NCI-H2029 treated with DMSO at 0.1 percent for 48 hours (cell line): ENCODE data around the gene DDX17.
"Not testable (repeated sequence)": the region's sequence is repeated elsewhere in the genome, so short reads cannot be mapped to it uniquely, and the experiment has no call there.

Experiments used
- DNase-seq: peaks from one replicate; lab custom pipeline; 2025; lab: John Stamatoyannopoulos, UW

Gene DDX17

DNA sequence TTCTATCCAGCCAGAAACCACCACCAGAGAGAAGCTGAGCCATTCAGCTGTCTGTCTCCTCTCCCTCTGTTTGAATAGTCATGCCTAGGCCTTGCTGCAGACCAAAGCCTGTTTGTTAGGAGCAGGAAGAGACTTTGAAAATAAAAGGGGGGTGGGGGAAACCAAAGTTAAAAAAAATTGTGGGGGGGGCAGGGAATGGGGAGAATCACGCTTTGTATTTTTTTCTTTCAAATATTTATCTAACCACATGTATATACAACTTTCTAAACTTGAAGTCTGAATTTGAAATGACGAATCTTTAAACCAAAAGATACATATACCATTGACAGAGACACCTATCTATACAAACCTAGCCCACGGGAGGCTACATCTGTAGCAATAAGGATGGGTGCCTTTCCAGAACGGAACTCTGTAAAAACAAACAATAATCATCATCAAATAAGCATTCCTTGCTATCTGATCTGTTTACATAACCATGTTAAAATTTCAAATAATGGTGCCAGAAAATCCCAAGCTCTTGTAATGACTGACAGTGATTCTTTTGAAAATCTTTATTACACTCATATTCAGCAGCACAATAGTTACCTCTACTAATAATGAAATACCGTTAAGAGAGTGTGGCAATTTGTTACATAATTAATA lies 14.3 kb downstream of the DDX17 start:
- DNase-seq, result no peak

GRCh38 chr22:38490915-38491314 lies 15.2 kb downstream of the DDX17 start:
- no peak for DNase-seq

DNA sequence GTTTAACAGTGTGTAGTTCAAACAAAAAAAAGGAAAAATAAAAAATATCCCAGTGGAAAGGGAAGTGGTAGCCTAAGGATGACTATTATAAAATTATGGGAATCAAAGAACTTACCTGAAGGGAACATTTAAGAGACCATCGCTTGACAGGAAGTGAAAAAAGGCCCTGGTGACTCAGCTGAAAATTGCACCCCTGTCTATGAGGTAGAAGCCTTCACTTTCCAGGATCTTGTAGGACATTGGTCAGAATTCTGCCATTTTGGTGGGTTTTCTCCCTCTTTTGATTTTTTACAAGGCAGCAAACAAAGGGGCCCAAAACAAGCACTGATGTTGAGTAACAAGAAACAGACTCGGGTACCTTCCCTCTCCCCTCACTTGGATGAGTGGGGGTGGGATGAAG lies 15.6 kb downstream of the DDX17 start:
- no peak for DNase-seq

GRCh38 chr22:38489561-38490145 lies 16.5 kb downstream of the DDX17 start:
- no peak for DNase-seq

GRCh38 chr22:38489142-38489541 lies 17.0 kb downstream of the DDX17 start:
- no peak for DNase-seq

DNA sequence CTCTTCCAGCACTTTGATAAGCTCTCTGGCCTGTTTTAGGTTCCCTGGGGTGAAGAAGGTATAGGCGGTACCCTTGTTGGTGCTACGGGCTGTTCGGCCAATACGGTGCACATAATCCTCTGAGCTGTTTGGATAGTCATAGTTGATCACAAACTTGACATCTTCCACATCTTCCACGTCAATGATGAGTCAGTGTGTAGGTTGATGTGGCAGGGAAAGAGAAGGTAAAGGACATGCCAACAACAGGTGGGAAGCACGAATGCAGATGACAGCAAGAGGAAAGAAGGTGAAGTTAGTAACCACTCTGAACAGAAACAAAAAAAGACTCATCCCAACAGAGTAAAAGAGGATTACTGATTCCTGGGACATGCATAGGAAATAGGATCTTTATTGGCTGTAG lies 18.2 kb downstream of the DDX17 start:
- DNase-seq, result no peak

DNA sequence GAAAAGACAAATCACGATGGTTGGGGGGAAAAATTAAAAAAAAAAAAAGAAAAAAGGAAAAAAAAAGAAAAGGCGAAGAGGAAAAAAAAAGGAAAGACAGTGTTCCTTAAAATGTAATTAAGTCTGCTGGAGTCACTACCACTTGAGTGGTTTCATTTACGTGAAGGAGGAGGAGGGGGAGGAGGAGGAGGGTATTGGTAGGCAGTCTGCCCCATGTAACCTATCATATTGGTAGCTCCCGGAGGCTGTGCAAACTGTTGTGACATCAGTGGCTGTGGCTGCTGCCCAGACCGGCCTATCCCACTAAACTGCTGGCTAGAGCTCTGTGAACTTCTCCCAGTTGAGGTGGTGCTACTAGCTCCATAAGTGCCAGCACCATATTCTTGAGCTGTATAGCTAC lies 20.3 kb downstream of the DDX17 start:
- no peak for DNase-seq

DNA sequence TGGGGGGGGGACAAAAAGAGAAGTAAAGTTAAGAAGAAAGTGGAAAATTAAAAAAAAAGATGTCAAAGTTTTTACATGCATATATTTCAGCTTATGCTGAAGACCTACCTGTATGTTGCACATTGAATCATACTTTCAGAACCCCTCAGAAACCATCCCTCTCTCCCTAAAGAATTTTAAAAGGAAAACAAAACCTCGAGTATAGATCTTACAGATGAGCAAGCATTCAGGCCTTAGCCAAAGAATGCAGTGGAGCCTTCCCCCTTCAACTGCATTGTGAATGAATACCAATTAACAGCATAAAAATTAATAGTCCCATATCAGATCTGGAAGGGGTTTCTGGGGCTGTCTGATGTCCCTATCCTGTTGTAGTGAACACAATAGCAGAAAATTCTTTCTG lies 21.9 kb downstream of the DDX17 start:
- DNase-seq, result no peak

DNA sequence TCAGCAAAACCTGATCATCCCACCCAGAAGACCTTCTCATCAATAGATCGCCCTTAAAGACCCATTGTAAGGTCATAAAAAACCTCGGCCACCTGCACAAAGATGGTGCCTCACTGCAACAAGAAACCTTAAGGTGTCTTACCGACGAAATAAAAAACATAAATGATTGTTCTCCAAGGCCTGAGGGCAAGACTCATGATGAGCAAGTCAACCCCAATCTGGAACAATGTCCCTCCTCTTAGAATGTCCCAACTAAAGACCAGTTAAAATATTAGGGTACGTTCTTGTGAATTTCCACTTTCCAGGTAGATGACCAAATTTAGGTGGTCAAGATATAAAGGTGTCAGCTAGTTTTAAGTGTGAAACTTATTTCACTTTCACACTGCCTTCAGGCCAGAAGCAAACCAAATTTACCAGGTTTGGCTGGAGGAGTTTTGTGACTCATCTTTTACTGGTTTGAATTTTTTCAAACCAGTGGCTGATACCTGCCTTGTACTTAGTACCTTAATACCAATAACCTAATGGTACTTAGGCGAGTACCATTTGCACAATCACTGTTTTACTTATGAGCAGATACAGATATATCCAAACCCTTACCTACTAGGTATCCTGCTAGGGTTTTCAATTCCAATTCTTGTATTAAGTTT lies 23.3 kb downstream of the DDX17 start:
- DNase-seq, result no peak

- DNase-seq, result no peak
These were observed 24.2 kb downstream of the DDX17 start for GRCh38 chr22:38481871-38482332.

GRCh38 chr22:38481162-38481870 lies 24.8 kb downstream of the DDX17 start:
- DNase-seq, result no peak

GRCh38 chr22:38479096-38479837 lies 26.8 kb downstream of the DDX17 start:
- DNase-seq, result no peak

DNA sequence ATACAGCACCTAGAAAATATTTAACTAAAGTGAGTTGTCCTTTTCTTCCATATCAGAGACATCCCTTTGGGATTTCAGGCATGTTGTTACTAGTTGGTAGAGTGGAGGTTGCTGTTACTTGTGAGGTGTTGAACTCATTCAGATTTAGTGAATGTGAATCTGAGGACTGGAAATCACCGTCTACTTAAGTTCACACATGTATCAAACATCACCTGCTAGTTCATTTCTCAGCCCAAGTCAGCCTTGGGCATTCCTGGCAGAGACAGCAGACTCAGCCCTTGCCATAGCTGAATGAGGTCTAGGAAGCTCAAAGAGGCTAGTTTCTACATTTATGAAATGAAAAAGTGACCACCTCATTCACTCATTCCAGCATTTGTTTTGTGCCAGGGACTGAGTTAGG lies 28.5 kb downstream of the DDX17 start:
- no peak for DNase-seq

DNA sequence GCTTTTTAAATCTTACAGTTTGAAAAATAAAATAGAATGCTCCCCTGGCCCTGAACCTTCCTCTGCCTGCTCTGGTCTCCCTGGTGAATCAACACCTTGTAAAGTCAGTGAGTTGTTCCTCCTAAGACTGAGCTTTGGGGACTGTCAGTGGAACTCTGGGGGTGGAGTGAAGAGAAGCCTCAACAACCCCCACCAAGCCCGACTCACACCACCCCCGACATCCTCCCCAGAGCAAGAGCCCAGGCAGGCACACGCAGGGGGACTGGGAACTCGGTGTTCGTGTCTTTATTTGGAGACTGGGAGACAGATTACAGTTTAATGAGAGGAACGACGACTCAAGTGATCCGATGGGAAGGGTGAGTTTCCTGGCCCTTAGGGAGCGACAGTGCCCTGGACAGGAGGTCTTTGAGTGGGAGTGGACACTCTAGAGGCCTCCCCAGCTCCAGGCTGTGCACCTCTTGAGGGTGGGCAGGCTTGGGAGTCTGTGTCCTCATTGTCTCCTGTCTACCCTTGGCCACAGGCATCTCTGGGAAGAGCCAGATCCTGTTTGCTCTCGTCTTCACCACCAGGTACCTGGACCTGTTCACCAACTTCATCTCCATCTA lies 32.0 kb downstream of the DDX17 start:
- DNase-seq, result no peak

- DNase-seq, result no peak
These were observed 34.9 kb downstream of the DDX17 start for GRCh38 chr22:38471237-38471636.

DNA sequence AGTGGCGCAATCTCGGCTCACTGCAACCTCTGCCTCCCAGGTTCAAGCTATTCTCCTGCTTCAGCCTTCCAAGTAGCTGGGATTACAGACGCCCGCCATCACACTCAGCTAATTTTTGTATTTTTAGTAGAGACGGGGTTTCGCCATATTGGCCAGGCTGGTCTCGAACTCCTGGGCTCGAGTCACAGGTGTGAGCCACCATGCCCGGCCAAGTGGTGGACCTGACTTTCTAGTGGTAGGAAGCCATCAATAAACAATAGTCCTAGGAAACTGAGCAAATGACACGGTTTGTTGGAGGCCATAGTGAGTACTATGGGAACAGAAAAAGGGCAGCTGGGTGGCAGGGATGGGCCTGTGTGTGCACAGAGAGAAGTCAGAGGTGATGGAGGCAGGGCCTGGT lies 35.9 kb downstream of the DDX17 start:
- DNase-seq, result not testable (repeated sequence)

- no peak for DNase-seq
These were observed 36.8 kb downstream of the DDX17 start for GRCh38 chr22:38469306-38469781.

GRCh38 chr22:38468443-38469305 lies 37.4 kb downstream of the DDX17 start:
- DNase-seq, result no peak

DNA sequence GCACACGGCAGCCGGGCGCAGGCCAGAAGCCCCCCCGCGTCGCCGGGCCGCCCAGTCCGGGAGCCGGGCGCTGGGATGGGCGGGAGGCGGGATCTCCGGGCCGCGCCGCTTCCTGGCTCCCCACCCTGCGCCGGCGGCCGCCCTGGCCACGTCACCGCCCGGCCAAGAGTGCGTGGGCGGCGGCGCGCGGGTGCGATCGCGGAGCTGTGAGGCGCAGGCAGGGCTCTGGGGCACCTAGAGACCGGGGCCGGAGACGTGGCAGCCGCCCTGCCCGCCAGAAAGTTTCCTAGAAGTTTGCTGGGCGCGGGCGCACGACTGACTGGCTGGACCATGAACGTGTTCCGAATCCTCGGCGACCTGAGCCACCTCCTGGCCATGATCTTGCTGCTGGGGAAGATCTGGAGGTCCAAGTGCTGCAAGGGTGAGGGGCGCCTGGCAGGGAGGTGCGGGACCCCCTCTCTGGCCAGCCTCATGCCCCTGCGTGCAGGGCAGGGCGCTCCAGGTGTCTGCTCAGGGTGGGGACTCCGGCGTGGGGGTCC lies 38.1 kb downstream of the DDX17 start, which contains the start of gene KDELR3:
Gene KDELR3, plus strand, starts transcription at position 193 of the 539 bp plus-strand sequence. Its CDS starts 138 bp downstream, at position 331.
- no peak for DNase-seq

DNA sequence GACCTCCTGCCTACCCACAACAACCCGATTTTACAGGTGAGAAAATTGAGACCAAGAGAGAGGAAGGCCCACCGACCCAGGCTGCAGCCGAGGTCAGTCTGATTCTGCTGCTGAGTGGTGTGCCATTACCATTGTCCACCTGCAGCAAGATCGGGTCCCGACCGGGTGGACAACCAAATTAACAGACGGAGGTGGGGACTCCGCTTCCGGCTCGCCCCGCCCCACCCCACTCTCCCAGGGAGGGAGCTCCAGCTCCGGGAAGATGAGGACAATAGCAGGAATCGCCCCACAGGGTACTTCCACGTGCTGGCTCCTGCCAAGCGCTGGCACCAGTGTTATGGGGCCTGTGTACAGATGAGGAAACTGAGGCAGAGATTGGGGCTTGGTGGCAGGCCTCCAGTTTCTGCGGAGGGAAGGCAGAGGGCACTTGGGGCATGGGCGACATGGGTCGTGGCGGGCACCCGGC lies 38.6 kb downstream of the DDX17 start:
- DNase-seq, result no peak
